GM21786 (cell line): ENCODE measurements around the gene RSRC2.
"Not testable (repeated sequence)": the region's sequence is repeated elsewhere in the genome, so short reads cannot be mapped to it uniquely, and the experiment has no call there.

Experiments used
- ATAC-seq: cut with Tn5 transposase; IDR thresholded peaks from one replicate; pipeline ENCODE4 v1.9.1; 2021; ENCODE audit not compliant: unreplicated experiment

The RSRC2 gene

GRCh38 chr12:122518908-122519307 is 7.8 kb downstream of the RSRC2 start:
- ATAC-seq: no peak

DNA sequence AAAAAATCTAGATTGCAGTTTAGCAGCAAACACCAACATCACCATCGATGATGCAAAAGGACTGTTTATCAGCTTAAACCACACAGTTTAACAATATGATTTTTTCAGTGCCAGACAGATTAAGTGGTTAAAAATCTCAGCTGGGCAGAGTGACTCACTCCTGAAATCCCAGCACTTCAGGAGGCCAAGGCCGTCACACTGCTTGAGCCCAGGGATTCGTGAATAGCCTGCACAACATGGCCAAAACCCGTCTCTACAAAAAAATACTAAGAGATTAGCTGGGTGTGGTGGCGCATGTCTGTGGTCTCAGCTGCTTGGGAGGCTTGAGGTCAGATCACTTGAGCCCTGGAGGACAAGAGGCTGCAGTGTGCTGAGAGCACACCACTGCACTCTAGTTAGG is 8.9 kb downstream of the RSRC2 start:
- ATAC-seq: no peak

GRCh38 chr12:122516544-122517361 is 10.0 kb downstream of the RSRC2 start:
- ATAC-seq: no peak

DNA sequence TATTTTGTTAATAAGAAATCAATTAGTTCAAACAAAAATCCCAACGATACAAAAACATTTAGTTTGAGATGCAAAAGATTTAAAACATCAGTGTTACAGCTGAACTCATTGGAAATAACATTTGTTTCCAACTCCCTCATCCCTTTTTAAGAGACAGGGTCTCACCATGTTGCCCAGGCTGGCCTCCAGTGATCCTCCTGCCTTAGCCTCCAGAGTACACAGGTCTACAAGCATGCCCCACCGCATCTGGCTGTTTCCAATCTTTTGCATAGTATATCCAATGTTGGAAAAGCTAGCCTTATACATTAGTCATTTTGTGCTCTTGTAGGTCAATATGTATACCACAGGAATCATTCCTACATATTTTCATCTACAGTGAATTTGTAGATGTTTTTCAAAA is 11.5 kb downstream of the RSRC2 start:
- no peak for ATAC-seq

DNA sequence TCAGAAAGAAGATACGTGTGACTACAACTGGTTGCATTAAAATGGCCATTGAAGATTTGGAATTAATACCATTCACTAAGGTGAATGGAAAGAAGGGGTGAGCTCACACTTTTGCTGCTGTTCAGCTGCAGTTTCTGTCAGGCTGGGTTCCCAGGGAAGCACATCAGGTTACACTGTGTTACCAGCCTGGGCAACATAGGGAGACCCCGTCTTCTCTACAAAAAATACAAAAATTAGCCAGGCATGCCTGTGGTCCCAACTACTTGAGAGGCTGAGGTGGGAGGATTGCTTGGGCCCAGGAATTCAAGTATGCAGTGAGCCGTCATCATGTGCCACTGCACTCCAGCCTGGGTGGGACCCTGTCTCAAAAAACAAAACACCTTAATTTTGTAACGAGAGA is 13.1 kb downstream of the RSRC2 start:
- ATAC-seq: no peak

GRCh38 chr12:122513028-122513427 is 13.7 kb downstream of the RSRC2 start:
- ATAC-seq: not testable (repeated sequence)

DNA sequence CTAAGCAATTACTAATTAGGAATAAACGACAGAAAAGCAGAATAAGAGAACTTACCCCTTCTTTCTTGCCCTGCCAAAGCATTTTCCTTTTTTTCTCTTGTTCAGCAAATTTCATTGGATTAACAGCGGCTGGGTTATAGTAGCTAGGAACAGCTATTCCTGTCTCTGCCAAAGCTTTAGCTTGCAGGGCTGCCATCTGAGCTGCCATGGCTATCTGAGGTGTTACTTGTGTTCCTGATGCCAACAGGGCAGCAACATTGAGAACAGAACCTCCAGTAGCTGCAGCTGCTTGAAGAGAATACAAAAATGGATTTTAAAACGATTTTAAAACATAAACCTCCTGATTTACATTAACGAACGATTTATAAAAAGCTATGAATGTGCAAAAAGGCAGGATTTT is 18.6 kb downstream of the RSRC2 start:
- ATAC-seq: no peak

DNA sequence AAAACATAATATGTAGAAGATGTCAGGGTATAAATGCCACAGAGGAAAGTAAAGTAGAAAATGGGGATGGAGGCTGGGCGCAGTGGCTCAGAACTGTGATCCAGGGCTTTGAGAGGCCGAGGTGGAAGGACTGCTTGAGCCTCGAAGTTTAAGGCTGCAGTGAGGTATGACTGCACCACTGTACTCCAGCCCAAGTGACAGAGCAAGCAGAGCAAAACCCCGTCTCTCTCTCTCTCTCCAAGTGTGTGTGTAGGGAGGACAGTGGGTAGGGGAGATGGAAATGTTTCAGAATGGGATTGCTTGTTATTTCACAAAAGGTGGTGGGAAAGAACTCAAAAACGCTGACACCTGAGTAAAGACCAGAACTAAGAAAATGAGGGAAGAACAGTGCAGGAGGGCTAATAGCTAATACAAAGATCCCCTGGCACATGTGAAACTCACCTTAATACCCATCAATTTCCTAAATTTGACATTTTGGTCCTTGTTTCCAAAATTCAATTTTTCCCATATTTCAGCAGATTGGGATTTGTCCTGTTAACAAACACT is 20.3 kb downstream of the RSRC2 start:
- no peak for ATAC-seq

- no peak for ATAC-seq
Observed at GRCh38 chr12:122505419-122506051, 21.2 kb downstream of the RSRC2 start.

- ATAC-seq: no peak
Observed at GRCh38 chr12:122503783-122504590, 22.7 kb downstream of the RSRC2 start.

DNA sequence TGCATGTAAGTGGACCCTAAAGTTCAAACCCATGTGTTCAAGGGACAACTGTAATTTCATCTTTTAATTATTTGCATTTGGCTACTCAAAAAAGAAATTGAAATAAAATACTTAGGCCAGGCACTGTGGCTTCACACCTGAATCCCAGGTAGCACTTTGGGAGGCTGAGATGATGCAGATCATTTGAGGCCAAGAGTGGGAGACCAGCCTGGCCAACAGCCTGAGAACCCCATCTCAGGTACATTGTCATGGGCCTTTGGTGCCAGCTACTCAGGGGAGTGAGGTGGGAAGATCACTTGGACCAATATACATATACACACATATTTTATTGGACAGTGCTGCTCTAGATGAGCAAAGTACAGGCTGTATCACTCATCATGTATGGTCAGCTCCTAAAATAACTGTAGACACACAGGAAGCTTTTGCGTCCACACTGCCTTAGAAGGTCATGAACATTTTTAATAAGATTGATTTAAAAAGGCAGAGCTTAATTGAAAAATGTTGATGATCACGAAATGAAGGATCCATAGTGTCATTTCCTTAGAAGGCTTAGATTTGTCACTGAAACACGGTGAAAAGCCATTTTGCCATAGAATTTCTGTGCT is 23.5 kb downstream of the RSRC2 start:
- no peak for ATAC-seq

- ATAC-seq: no peak
Observed at GRCh38 chr12:122501489-122501989, 25.2 kb downstream of the RSRC2 start.

DNA sequence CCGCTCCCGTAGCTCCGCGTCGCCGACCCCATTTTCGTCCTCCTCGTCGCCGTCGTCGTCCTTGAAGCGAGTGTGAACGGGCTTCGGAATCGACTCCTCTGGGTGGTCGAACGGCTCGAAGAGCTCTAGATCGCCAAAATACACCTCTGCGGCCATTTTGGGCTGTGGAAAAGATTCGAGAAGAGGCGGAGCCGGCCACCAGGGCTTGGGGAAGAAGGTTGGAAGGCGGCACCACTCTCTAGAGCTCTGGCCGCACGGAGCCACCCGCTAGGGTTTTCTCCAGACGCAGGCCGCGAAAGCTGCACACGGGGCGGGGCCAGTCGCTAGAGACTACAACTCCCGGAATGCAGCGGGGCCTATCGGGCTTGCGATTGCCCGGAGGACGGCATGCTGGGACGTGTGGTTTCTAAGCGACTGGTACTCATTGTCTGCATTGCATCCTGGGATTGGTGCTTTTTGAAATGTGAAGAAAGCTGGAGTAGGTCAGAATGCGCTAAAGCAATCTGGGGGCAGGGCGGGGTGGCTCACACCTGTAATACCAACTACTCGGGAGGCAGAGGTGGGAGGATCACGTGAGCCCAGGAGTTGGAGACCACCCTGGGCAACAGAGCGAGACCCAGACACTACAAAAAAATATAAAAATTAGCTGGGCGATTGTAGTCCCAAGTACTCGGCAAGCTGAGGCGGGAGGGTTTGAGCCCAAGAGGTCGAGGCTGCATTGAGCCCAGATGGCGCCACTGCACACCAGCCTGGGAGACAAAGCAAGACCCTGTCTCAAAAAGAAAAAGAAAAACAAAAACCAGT is 25.8 kb downstream of the RSRC2 start, which contains the start of gene ZCCHC8:
Gene ZCCHC8 (minus strand): TSS at position 248 of the 804 bp plus-strand sequence. CDS start 92 bp downstream, at position 156.
- peak; percentile 92 for ATAC-seq

GRCh38 chr12:122499991-122500684 is 26.6 kb downstream of the RSRC2 start:
- peak; percentile 4 for ATAC-seq

- ATAC-seq: no peak
Observed at GRCh38 chr12:122495258-122495657, 31.5 kb downstream of the RSRC2 start.

DNA sequence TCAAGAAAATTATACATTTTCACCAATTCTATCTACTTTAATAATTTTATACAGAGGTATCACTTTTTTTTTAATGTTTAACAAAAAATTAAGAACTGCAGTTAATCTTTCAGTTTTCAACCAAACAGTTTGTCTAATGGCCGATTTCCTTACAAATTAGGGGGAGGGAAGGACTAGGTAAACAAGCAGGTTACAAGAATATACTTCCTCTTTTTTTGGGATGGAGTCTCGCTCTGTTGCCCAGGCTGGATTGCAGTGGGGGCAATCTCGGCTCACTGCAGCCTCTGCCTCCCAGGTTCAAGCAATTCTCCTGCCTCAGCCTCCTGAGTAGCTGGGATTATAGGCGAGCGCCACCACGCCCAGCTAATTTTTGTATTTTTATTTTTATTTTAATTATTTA is 33.5 kb downstream of the RSRC2 start:
- not testable (repeated sequence) for ATAC-seq

- no peak for ATAC-seq
Observed at GRCh38 chr12:122491991-122492390, 34.7 kb downstream of the RSRC2 start.

DNA sequence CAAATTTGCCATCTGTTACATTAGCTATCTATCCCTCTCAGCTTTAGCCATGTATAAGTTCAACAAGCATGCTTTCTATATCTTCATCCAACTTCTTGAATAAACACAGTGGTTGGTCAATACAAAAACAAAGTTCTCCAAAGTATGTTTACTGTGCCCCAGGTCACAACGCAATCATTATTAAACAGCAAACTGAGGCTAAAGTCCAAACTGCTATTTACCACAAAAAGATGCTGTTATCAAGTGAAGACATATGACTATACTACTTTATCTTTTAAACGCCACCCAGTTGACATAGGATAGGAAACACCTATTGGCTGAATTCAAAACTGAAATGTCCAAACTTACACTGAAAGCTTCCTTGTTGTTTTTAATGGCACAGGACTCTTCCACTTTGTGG is 37.7 kb downstream of the RSRC2 start:
- no peak for ATAC-seq

DNA sequence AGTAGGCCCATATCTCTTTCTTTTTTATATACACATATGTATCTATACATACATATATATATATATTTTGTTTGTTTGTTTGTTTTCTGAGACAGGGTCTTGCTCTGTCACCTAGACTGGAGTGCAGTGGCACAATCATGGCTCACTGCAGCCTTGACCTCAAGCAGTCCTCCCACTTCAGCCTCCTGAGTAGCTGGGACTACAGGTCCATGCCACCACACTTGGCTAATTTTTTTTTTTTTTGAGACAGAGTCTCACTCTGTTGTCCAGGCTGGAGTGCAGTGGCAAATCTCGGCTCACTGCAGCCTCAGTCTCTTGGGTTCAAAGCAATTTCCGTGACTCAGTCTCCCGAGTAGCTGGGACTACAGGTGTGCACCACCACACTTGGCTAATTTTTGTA is 38.9 kb downstream of the RSRC2 start:
- not testable (repeated sequence) for ATAC-seq
